Endothelial cell of umbilical vein (primary cell): ENCODE measurements around the gene NT5DC1. TPM values are rescaled to one million over a fixed set of nuclear protein-coding genes. Genes with fewer than 3 reads are reported as not detected.
A peak's percentile ranks its signal among the peaks of the same experiment; 100 is the strongest.

Experiments used
- BruUV-seq: library from RNA; stranded (reverse); fragments of 400-500 nt; replicated peaks from 2 replicates; lab custom pipeline; 2021; lab: Mats Ljungman, UMichigan
- CTCF ChIA-PET: fragments of 300-600, 350-600 bp; sonication (Branson Sonifier 250); formaldehyde crosslinking; loops from one replicate; lab custom pipeline; 2021; ENCODE audit warnings: antibody characterized with exemption, inconsistent platforms; lab: Charles Lee
- POLR2A ChIA-PET: fragments of 300-600, 350-600 bp; sonication (Branson Sonifier 250); formaldehyde crosslinking; loops from one replicate; lab custom pipeline; 2021; ENCODE audit warnings: antibody characterized with exemption, inconsistent platforms; lab: Charles Lee
- DNase-seq: peaks from one replicate; pipeline ENCODE4 v3.0.0-alpha.2; 2011; ENCODE audit warnings: low read depth, low spot score
- FAIRE-seq: peaks from 2 replicates; lab custom pipeline; 2011; peaks lifted over from hg19 to GRCh38; lab: Jason Lieb, UNC
- H2AFZ ChIP-seq: 2 replicates; pipeline ENCODE4 v1.6.0; 2012; ENCODE audit warnings: low read depth, low read length, control low read depth, inconsistent platforms
- H3K27ac ChIP-seq: 2 replicates; pipeline ENCODE4 v1.5.1; 2011; ENCODE audit warnings: low read depth, mild to moderate bottlenecking, control low read depth, low read length, moderate library complexity; ENCODE audit not compliant: insufficient read depth
- H3K27me3 ChIP-seq, 2 experiments: 2 replicates each; pipeline versions ENCODE4 v1.6.0 to v1.6.1; 2011; ENCODE audit warnings: low read length in 2 of 2, mixed read lengths in 1 of 2; ENCODE audit not compliant: control insufficient read depth in 2 of 2, insufficient read depth in 2 of 2
- H3K36me3 ChIP-seq, 2 experiments: 2 replicates in 1 of 2; 3 replicates in 1 of 2; pipeline ENCODE4 v1.5.1; 2011; ENCODE audit warnings: low read length in 2 of 2, mild to moderate bottlenecking in 1 of 2, moderate library complexity in 1 of 2; ENCODE audit not compliant: control insufficient read depth in 2 of 2, insufficient read depth in 2 of 2; ENCODE audit errors: extremely low read depth in 1 of 2
- H3K4me1 ChIP-seq: 3 replicates; pipeline ENCODE4 v1.5.1; 2011; ENCODE audit warnings: mild to moderate bottlenecking, low read length; ENCODE audit not compliant: control insufficient read depth, insufficient read depth; ENCODE audit errors: extremely low read depth
- H3K4me2 ChIP-seq: 2 replicates; pipeline ENCODE4 v1.6.1; 2011; ENCODE audit warnings: low read length, control low read depth, mixed read lengths; ENCODE audit not compliant: insufficient read depth
- H3K4me3 ChIP-seq, 3 experiments: fragments of 200-600 bp in 1 of 3; sonication (generic), shearing (Covaris generic) in 1 of 3; replicated peaks in 1 of 3; 2 replicates each; pipeline ENCODE4 v1.5.1; 2011 to 2016; ENCODE audit warnings: control low read depth in 3 of 3, low read length in 3 of 3, mild to moderate bottlenecking in 2 of 3, inconsistent platforms in 1 of 3, low read depth in 1 of 3, moderate library complexity in 1 of 3; ENCODE audit not compliant: insufficient read depth in 1 of 3
- H3K79me2 ChIP-seq: 2 replicates; pipeline ENCODE4 v1.6.0; 2012; ENCODE audit warnings: low read length, inconsistent platforms; ENCODE audit not compliant: control insufficient read depth, insufficient read depth
- H3K9ac ChIP-seq: replicated peaks from 2 replicates; pipeline ENCODE3; 2011; ENCODE audit warnings: low read length, control low read depth; ENCODE audit not compliant: insufficient read depth; ENCODE audit errors: extremely low read depth
- H3K9me1 ChIP-seq: replicated peaks from 3 replicates; pipeline ENCODE4 v1.6.0; 2011; ENCODE audit warnings: mild to moderate bottlenecking, low read length; ENCODE audit not compliant: control insufficient read depth, insufficient read depth; ENCODE audit errors: extremely low read depth
- H3K9me3 ChIP-seq: replicated peaks from 2 replicates; pipeline ENCODE4 v1.5.1; 2012; ENCODE audit warnings: low read length, inconsistent platforms; ENCODE audit not compliant: control insufficient read depth, insufficient read depth
- H4K20me1 ChIP-seq: replicated peaks from 2 replicates; pipeline ENCODE3; 2011; ENCODE audit warnings: mild to moderate bottlenecking, low read length; ENCODE audit not compliant: control insufficient read depth, insufficient read depth; ENCODE audit errors: extremely low read depth
- GATA2 ChIP-seq: IDR thresholded peaks from 2 replicates; pipeline ENCODE4 v1.7.0; 2011; ENCODE audit warnings: low read depth, mild to moderate bottlenecking, moderate library complexity, mixed read lengths, low read length; ENCODE audit not compliant: insufficient read length, insufficient read depth
- dilution Hi-C: fragments of 300-500 bp; cut with MboI; formaldehyde crosslinking; loops from one replicate; pipeline ENCODE4 v1.15.0; 2019; ENCODE audit warnings: low sequenced_read_pairs; ENCODE audit not compliant: extremely low pct_ligation_motif_present
- intact Hi-C: fragments of 100-400 bp; cut with micrococcal nuclease; formaldehyde crosslinking; loops from one replicate; pipeline ENCODE4 v1.10.0; 2022
- polyA plus RNA-seq, 4 experiments: library from polyadenylated mRNA; depleted of rRNA in 3 of 4; stranded (reverse) in 3 of 4; unstranded in 1 of 4; fragments of >200 nt; gene quantifications; 2 replicates each; pipeline versions ENCODE4 v1.2.1 to v1.2.3, GENCODE V29; 2011 to 2012; ENCODE audit warnings: missing spikeins in 1 of 4
- total RNA-seq: library from RNA; stranded (reverse); gene quantifications from 2 replicates; pipeline ENCODE4 v1.2.3, GENCODE V29; 2021
- TF ChIP-seq, protein P1 (sequence below), 2 donors: IDR thresholded peaks; 1 replicate in 1 of 2; 2 replicates in 1 of 2; pipeline ENCODE4 v1.5.1; 2011; ENCODE audit warnings: low read length in 2 of 2, mild to moderate bottlenecking in 2 of 2, moderate library complexity in 2 of 2, control low read depth in 1 of 2, inconsistent platforms in 1 of 2, low read depth in 1 of 2; ENCODE audit not compliant: insufficient read depth in 1 of 2; ENCODE audit errors: extremely low read depth in 1 of 2

Gene NT5DC1
- total and polyA plus RNA-seq, 2 donors (not counting 3 experiments of a cell fraction or from before 2014, with no cell fraction given): 11.3 to 24.3 TPM

DNA sequence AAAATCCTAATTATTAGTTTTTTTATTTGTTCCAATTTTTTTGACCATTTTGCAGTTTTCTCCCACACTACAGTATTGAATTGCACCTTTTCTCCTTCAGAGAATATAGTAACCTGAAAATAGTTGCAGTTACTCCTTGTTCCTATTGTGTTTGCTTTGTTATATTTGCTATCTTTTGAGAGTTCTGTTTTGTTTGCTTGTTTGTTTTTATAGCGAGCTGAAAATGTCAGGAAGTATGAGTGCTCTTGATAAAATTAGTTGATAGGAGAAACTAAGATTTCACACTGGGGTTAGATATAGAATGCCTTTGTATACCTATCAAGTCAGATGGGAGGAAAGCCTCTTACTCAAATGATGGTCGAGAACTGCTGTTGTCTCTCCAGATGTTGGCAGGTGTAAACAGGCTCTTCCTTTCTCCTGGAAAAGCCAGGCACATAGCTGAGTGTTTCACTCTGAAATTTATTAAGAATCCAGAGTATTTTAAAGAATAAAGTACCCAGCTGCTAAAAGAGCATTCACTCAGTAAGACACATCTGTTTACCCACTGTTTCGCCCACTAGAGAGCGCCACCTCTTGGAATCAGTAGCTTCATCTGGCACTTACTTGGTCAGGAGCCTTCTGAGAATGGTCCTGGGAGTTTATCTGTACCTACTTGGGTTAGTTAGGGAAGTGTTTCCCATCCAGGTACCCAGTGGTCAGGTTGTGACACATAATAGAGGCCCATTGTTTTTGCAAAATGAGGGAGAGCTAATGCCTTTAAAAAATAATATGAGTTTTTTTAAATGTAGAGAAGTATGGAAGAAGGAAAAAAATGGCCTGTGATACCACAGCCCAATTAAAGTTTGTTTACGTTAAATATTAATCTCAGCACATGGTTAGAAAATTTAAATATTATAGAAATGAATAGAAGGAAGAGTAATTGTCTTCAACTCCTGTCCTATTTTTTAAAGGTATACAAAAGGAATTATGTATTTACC is 11.2 kb downstream of the NT5DC1 start:
- intact Hi-C loops: no loop called here
- BruUV-seq: no TSS peak

More for the DNA sequence above, 11.2 kb downstream of the NT5DC1 start:
- Histone ChIP-seq H3K27me3 (no peaks in the 10 kb centered on the region), H3K79me2 (no peaks in the 10 kb centered on the region), H3K4me2 (no peak overlapping the region), H3K9me3 (no peaks in the 10 kb centered on the region), H2AFZ (no peak overlapping the region), H3K4me3 (no peak overlapping the region), H4K20me1 (no peaks in the 10 kb centered on the region), H3K9me1 (no peaks in the 10 kb centered on the region), H3K27ac (no peak overlapping the region), H3K36me3 (peaks cover 3 to 7% of the 10 kb centered on the region in 2 experiments), H3K4me1 (no peaks in the 10 kb centered on the region), H3K9ac (no peak overlapping the region)
- CTCF ChIA-PET: interaction anchor here (0.7 to 3.7 kb wide), 22 partner anchors 10 to 735 kb away, joined by 3 to 43 read pairs (median 4); partner anchors contain the start of genes COL10A1 and NT5DC1
- DNase-seq (peak; percentile 46), FAIRE-seq (peak; percentile 12)
- POLR2A ChIA-PET: no interaction called here
- TF ChIP-seq GATA2: no peak
- TF ChIP-seq, protein P1, sequence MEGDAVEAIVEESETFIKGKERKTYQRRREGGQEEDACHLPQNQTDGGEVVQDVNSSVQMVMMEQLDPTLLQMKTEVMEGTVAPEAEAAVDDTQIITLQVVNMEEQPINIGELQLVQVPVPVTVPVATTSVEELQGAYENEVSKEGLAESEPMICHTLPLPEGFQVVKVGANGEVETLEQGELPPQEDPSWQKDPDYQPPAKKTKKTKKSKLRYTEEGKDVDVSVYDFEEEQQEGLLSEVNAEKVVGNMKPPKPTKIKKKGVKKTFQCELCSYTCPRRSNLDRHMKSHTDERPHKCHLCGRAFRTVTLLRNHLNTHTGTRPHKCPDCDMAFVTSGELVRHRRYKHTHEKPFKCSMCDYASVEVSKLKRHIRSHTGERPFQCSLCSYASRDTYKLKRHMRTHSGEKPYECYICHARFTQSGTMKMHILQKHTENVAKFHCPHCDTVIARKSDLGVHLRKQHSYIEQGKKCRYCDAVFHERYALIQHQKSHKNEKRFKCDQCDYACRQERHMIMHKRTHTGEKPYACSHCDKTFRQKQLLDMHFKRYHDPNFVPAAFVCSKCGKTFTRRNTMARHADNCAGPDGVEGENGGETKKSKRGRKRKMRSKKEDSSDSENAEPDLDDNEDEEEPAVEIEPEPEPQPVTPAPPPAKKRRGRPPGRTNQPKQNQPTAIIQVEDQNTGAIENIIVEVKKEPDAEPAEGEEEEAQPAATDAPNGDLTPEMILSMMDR (IDR thresholded peaks at IDR 0.05; ENCODE audit: extremely low read depth in 1 of 2, insufficient read depth in 1 of 2, low read depth in 1 of 2, low read length in 2 of 2): peak; percentile 56 to 69
- dilution Hi-C loops: no loop called here
